Duodenal mucosa (tissue), 2 donors: ENCODE data around the gene NMT2.
A peak's percentile ranks its signal among the peaks of the same experiment; 100 is the strongest.
"Not testable (repeated sequence)": the region's sequence is repeated elsewhere in the genome, so short reads cannot be mapped to it uniquely, and the experiment has no call there.

Source experiments
- H3K27ac ChIP-seq: one replicate; pipeline ENCODE4 v1.7.0; 2013; ENCODE audit warnings: low read depth, low read length
- H3K27me3 ChIP-seq, 2 donors: one replicate each; pipeline ENCODE4 v1.7.0; 2013; ENCODE audit warnings: low read length in 2 of 2, control low read depth in 1 of 2; ENCODE audit not compliant: insufficient read depth in 2 of 2, control insufficient read depth in 1 of 2
- H3K36me3 ChIP-seq, 2 donors: one replicate each; pipeline ENCODE4 v1.7.0; 2013; ENCODE audit warnings: low read length in 2 of 2, control low read depth in 1 of 2; ENCODE audit not compliant: insufficient read depth in 2 of 2, control insufficient read depth in 1 of 2
- H3K4me1 ChIP-seq, 2 donors: one replicate each; pipeline ENCODE4 v1.7.0; 2013; ENCODE audit warnings: low read length in 2 of 2, control low read depth in 1 of 2; ENCODE audit not compliant: insufficient read depth in 2 of 2, control insufficient read depth in 1 of 2
- H3K4me3 ChIP-seq, 2 donors: one replicate each; pipeline ENCODE4 v1.7.0; 2013; ENCODE audit warnings: low read length in 2 of 2, low read depth in 1 of 2
- H3K9ac ChIP-seq, 2 donors: one replicate each; pipeline ENCODE4 v1.7.0; 2013; ENCODE audit warnings: low read length in 2 of 2, low read depth in 1 of 2
- H3K9me3 ChIP-seq, 2 donors: one replicate each; pipeline ENCODE4 v1.7.0; 2013; ENCODE audit warnings: low read length in 2 of 2, control low read depth in 1 of 2; ENCODE audit not compliant: control insufficient read depth in 1 of 2

Gene NMT2

DNA sequence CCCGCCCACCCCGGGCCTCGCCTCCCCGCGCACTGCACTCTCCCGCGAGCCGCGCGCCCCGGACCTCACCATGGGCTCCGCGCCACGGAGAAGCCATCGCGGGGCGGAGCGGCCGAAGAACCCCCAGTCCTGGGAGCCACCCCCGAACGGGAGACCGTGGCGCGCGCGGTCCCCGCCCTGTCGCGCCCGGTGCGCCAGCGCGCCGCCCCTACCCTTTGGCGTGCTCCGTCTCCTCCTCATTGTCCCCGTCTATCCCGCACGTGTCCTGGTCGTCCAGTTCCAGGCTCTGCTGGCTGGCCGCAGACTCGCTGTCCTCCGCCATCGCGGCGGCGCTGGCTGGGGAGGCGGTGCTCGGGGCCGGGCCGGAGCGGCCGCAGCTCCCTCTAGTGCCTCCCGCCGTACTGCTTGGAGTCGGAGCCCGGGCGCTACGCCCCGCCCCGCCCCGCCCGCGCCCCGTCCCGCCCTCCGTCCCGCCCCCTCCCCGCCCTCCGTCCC, at the start of gene NMT2:
Gene NMT2 (minus strand): TSS at position 403 of the 495 bp plus-strand sequence. CDS start 81 bp downstream, at position 322.
- H3K9me3 ChIP-seq: no peaks in the 10 kb centered on the region
- no peaks in the 10 kb centered on the region for H3K27me3 ChIP-seq
- H3K27ac ChIP-seq: peak within 1 kb of the TSS; percentile 70
- peaks cover 12 to 37% of the 10 kb centered on the region in 2 donors for H3K4me1 ChIP-seq
- peak within 1 kb of the TSS; percentile 73 to 94 for H3K4me3 ChIP-seq
- H3K9ac ChIP-seq: peak within 1 kb of the TSS; percentile 65 to 80
- H3K36me3 ChIP-seq: no peaks in the 10 kb centered on the region

DNA sequence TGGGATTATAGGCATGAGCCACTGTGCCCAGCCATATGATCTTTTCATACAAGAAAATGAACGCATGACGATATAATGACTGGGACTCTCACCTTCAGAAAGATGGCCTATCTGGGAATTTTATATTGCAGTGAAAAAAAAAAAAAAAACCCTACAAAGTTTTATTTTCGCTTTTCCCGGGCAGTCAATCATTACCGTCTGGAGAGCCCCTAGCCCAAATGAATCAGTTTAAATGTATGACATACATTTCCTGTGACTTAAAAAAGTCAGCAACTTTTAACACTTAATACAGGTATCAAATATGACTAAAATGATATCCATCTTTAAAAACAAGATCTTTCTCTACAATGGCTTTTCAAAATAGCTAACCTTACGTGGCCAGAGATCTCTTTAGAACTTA, 48.2 kb upstream of the NMT2 start:
- H3K4me3 ChIP-seq: no peak overlapping the region
- no peak overlapping the region for H3K9ac ChIP-seq
- H3K27me3 ChIP-seq: no peaks in the 10 kb centered on the region
- H3K36me3 ChIP-seq: peaks cover 0 to 29% of the 10 kb centered on the region in 2 donors
- no peaks in the 10 kb centered on the region for H3K9me3 ChIP-seq
- no peaks in the 10 kb centered on the region for H3K4me1 ChIP-seq
- H3K27ac ChIP-seq: no peak overlapping the region

DNA sequence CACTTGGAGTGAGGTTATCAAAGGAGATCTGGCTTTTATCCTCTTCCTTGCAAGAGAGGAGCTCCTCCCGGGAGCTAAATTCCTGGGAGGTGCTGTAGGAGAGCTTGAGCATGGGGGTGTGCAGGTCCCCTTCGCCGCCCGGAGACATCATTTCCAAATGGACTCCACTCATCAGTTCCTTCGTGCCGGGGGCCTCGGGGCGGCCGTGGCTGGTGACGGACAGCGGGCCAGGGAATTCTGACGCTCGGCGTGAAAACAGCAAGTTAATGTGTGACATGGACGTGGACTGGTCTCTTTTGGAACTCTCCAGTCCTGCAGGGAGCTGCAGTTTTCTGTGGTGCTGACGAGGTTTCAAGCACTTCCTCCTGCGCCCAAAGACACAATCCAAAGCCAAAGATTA, 45.7 kb upstream of the NMT2 start:
- H3K4me1 ChIP-seq: peaks cover 0 to 7% of the 10 kb centered on the region in 2 donors
- H3K9me3 ChIP-seq: no peaks in the 10 kb centered on the region
- H3K27ac ChIP-seq: no peak overlapping the region
- no peaks in the 10 kb centered on the region for H3K27me3 ChIP-seq
- H3K9ac ChIP-seq: no peak overlapping the region
- H3K36me3 ChIP-seq: peaks cover 0 to 23% of the 10 kb centered on the region in 2 donors
- H3K4me3 ChIP-seq: no peak overlapping the region

DNA sequence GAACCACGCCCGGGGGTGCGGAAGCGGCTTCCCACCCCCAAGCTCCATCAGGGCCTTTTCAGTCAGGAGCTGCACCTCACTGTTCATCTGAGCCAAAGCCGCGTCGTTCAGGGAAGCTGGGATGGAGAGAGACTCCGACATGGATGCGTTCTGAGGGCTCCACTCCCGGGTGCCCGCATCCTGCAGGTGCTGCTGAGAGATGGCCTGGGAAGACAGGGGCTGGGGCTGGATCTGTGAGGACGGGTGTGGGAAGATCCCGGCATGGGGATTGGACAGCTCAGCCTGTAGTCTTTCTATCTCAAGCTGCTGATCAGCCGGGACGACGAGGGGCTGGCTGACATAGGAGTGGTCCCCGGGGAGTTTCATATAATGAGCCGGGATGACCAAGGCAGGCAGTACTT, 45.0 kb upstream of the NMT2 start:
- Histone ChIP-seq H3K4me3 (no peak overlapping the region), H3K27ac (no peak overlapping the region), H3K27me3 (no peaks in the 10 kb centered on the region), H3K9ac (no peak overlapping the region), H3K36me3 (peaks cover 0 to 23% of the 10 kb centered on the region in 2 donors), H3K9me3 (no peaks in the 10 kb centered on the region), H3K4me1 (peaks cover 3 to 9% of the 10 kb centered on the region in 2 donors)

DNA sequence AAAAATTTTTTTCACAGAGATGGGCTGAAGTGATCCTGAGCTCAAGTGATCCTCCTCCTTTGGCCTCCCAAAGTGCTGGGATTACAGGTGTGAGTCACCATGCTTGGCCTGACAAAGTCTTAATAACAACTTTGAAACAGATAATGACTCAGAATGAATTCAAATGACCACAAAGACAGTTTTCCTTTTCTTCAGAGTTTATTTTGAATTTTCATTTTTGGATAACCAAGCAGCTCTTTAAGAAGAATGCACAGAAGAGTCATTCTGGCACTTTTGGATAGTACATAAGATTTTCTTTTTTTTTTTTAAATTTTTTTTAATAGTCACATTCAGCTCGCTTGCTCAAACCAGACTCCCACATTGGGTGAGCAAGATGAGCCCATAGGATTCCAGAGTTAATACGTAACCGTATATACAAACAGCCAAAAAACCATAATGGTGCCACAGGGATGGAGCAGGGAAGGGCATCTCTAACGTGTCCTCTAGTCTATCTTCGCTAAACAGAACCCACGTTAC, 43.0 kb upstream of the NMT2 start:
- Histone ChIP-seq H3K9me3 (no peaks in the 10 kb centered on the region), H3K9ac (no peak overlapping the region), H3K36me3 (peaks cover 0 to 27% of the 10 kb centered on the region in 2 donors), H3K27ac (no peak overlapping the region), H3K27me3 (no peaks in the 10 kb centered on the region), H3K4me1 (peaks cover 6 to 13% of the 10 kb centered on the region in 2 donors), H3K4me3 (no peak overlapping the region)

DNA sequence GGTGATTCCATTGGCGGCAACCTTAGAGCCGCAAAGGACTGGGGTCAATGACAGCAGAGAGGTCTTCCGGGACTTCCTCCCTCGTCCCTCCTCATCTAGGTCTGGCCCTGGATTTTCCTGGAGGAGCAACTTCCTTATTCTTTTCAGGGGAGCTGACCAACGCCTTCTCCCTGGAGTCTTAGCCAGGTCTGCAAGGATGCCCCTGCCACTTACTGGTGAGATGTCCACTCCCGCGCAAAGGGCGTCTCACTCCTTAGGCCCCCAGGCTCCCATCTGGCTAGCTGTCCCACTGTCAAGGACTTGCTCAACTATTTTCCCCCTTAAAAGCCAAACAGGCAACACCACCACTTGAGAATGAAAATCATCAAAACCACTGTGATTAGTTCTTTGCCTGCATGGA, 42.0 kb upstream of the NMT2 start:
- Histone ChIP-seq H3K36me3 (peaks cover 0 to 27% of the 10 kb centered on the region in 2 donors), H3K9me3 (no peaks in the 10 kb centered on the region), H3K9ac (no peak overlapping the region), H3K4me3 (no peak overlapping the region), H3K4me1 (peaks cover 6 to 13% of the 10 kb centered on the region in 2 donors), H3K27ac (no peak overlapping the region), H3K27me3 (no peaks in the 10 kb centered on the region)

DNA sequence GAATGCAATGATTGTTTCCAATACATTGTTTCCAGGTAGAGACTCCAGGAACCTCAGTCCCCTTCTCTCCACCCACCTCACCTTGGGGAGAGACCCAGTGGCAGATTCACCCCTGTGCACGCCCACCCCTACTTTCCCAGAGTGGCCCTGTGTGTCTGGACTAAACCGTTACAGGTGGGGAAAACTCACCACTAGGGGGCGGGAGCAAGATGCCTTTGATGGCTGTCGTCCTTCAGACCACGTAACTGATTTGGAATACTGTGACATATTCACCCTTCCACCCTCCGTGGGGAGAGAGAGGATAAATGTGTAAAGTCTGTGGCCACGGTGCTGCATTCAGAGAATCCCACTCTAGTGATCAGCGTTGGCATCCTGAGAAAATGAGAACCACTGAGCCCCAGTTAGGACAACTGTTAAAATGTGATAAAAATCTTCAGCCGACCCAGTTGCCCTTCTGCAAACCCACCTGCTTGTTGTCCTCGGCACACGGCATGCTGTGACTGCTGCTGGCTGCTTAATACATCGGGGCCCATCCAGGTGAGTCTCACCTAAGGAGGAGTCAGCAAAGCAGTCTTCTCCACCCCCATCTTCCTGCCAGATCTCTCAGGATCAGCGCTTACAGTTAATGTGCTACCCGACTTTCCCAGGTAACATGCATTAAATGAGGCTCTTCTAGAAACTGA, 41.5 kb upstream of the NMT2 start:
- no peak overlapping the region for H3K4me3 ChIP-seq
- no peak overlapping the region for H3K9ac ChIP-seq
- H3K36me3 ChIP-seq: peaks cover 0 to 27% of the 10 kb centered on the region in 2 donors
- H3K9me3 ChIP-seq: no peaks in the 10 kb centered on the region
- H3K27ac ChIP-seq: no peak overlapping the region
- no peaks in the 10 kb centered on the region for H3K27me3 ChIP-seq
- peaks cover 6 to 13% of the 10 kb centered on the region in 2 donors for H3K4me1 ChIP-seq

DNA sequence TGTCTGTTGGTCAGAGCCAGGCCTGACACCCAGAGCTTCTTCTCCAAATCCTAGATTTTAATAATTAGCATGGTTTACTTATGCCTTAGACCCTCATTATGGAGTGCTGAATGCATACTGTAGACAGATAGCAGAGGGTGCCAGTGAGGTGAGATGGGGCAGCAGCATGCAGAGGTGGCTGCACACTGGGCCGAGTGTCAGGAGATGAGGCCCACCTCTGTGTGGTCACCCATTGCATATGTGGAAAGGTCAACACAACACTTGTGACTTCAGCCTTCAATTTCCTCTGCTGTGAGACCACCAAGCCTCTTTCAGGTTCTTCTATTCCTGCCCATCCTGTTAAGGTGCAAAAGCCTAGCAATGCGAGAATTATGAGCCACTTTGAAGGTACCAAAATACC, 39.7 kb upstream of the NMT2 start:
- H3K27ac ChIP-seq: no peak overlapping the region

DNA sequence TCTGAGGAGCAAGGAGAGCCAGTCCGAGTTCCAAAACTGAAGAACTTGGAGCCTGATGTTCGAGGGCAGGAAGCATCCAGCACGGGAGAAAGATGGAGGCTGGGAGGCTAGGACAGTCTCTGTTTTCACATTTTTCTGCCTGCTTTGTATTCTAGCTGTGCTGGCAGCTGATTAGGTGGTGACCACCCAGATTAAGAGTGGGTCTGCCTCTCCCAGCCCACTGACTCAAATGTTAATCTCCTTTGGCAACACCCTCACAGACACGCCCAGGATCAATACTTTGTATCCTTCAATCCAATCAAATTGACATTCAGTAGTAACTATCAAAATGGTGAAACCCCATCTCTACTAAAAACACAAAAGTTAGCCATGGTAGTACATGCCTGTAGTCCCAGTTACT, 38.9 kb upstream of the NMT2 start:
- Histone ChIP-seq H3K4me1 (peaks cover 6 to 13% of the 10 kb centered on the region in 2 donors), H3K36me3 (peaks cover 0 to 10% of the 10 kb centered on the region in 2 donors)
- not testable (repeated sequence) for H3K27me3 ChIP-seq, H3K9ac ChIP-seq, H3K4me3 ChIP-seq, H3K9me3 ChIP-seq, H3K27ac ChIP-seq

More for the DNA sequence above, 39.7 kb upstream of the NMT2 start:
- Histone ChIP-seq H3K27me3 (no peaks in the 10 kb centered on the region), H3K4me3 (no peak overlapping the region), H3K36me3 (peaks cover 0 to 18% of the 10 kb centered on the region in 2 donors), H3K9me3 (no peaks in the 10 kb centered on the region), H3K9ac (no peak overlapping the region), H3K4me1 (peaks cover 6 to 13% of the 10 kb centered on the region in 2 donors)

DNA sequence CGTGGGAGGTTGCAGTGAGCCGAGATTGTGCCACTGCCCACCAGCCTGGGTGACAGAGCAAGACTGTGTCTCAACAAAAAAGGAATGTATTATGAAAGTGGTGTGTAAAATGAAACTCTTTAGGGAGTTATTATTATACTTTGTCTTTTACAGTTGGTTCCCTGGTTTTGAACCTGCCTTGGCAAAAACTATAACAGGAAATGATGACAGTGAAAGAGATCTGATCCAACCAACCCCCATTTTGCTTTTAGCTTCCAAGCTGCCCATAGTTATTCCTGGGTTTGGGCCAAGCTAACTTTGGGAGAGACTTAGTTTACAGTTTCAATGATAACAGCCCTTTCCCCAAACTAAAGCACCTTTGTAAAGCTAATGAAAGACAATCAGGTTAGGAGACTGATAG, 34.1 kb upstream of the NMT2 start:
- H3K9me3 ChIP-seq: no peaks in the 10 kb centered on the region
- no peaks in the 10 kb centered on the region for H3K36me3 ChIP-seq
- no peak overlapping the region for H3K4me3 ChIP-seq
- H3K27me3 ChIP-seq: no peaks in the 10 kb centered on the region
- no peaks in the 10 kb centered on the region for H3K4me1 ChIP-seq
- no peak overlapping the region for H3K27ac ChIP-seq
- no peak overlapping the region for H3K9ac ChIP-seq
